Measurements from ENCODE around the gene PAN3.

The PAN3 gene

GRCh38 chr13:28172947-28173346 lies 34.6 kb downstream of the PAN3 start:
- peaks cover 14% of the 10 kb centered on the region for H3K79me2 ChIP-seq (ENCODE audit: control insufficient read depth, insufficient read depth, low read length, unreplicated experiment)

GRCh38 chr13:28173793-28174192 lies 35.4 kb downstream of the PAN3 start:
- Histone ChIP-seq H3K4me1 (ENCODE audit: control insufficient read depth, insufficient read depth, low read length, unreplicated experiment) (no peaks in the 10 kb centered on the region), H2AFZ (ENCODE audit: low read length, unreplicated experiment) (no peak overlapping the region), H3K4me3 (ENCODE audit: low read depth, low read length) (no peak overlapping the region), H3K27me3 (ENCODE audit: insufficient read depth, low read length) (no peaks in the 10 kb centered on the region), H3K79me2 (ENCODE audit: control insufficient read depth, insufficient read depth, low read length, unreplicated experiment) (peaks cover 9% of the 10 kb centered on the region), H3K27ac (ENCODE audit: low read depth, low read length) (no peak overlapping the region), H3K36me3 (ENCODE audit: insufficient read depth, low read length) (peaks cover 7% of the 10 kb centered on the region)

More at GRCh38 chr13:28172947-28173346, 34.6 kb downstream of the PAN3 start:
- no peak overlapping the region for H3K4me3 ChIP-seq (ENCODE audit: low read depth, low read length)
- no peaks in the 10 kb centered on the region for H3K4me1 ChIP-seq (ENCODE audit: control insufficient read depth, insufficient read depth, low read length, unreplicated experiment)
- peaks cover 7% of the 10 kb centered on the region for H3K36me3 ChIP-seq (ENCODE audit: insufficient read depth, low read length)
- no peaks in the 10 kb centered on the region for H3K27me3 ChIP-seq (ENCODE audit: insufficient read depth, low read length)
- H2AFZ ChIP-seq (ENCODE audit: low read length, unreplicated experiment), result no peak overlapping the region
- H3K27ac ChIP-seq (ENCODE audit: low read depth, low read length), result no peak overlapping the region

GRCh38 chr13:28177327-28177726 lies 39.0 kb downstream of the PAN3 start:
- peaks cover 9% of the 10 kb centered on the region for H3K36me3 ChIP-seq (ENCODE audit: insufficient read depth, low read length)

DNA sequence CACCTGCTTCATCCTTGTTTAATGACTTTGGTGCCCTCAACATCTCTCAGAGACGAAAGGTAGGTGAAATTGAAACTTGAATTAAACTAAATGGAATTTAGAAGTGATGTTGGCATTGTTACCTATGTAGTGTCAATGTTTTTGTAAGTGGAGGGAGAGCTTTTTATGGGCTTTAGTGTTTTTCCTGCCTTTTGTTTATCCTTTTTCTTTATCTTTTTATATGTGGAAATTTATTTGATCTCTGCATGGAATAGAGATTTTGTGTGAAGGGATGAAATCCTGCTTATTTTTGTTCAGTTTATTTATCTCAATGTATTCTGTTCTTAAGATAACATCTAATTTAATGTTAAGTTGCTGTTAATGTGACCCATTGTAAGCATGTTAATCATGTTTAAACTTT lies 39.5 kb downstream of the PAN3 start:
- Histone ChIP-seq H3K27ac (ENCODE audit: low read depth, low read length) (no peak overlapping the region), H3K4me3 (ENCODE audit: low read depth, low read length) (no peak overlapping the region), H3K79me2 (ENCODE audit: control insufficient read depth, insufficient read depth, low read length, unreplicated experiment) (no peaks in the 10 kb centered on the region), H3K27me3 (ENCODE audit: insufficient read depth, low read length) (no peaks in the 10 kb centered on the region), H3K4me1 (ENCODE audit: control insufficient read depth, insufficient read depth, low read length, unreplicated experiment) (peaks cover 7% of the 10 kb centered on the region), H3K36me3 (ENCODE audit: insufficient read depth, low read length) (peaks cover 9% of the 10 kb centered on the region), H2AFZ (ENCODE audit: low read length, unreplicated experiment) (no peak overlapping the region)

More at GRCh38 chr13:28177327-28177726, 39.0 kb downstream of the PAN3 start:
- Histone ChIP-seq H3K79me2 (ENCODE audit: control insufficient read depth, insufficient read depth, low read length, unreplicated experiment) (no peaks in the 10 kb centered on the region), H3K4me1 (ENCODE audit: control insufficient read depth, insufficient read depth, low read length, unreplicated experiment) (peaks cover 7% of the 10 kb centered on the region), H3K27ac (ENCODE audit: low read depth, low read length) (no peak overlapping the region), H3K27me3 (ENCODE audit: insufficient read depth, low read length) (no peaks in the 10 kb centered on the region), H3K4me3 (ENCODE audit: low read depth, low read length) (no peak overlapping the region), H2AFZ (ENCODE audit: low read length, unreplicated experiment) (no peak overlapping the region)

DNA sequence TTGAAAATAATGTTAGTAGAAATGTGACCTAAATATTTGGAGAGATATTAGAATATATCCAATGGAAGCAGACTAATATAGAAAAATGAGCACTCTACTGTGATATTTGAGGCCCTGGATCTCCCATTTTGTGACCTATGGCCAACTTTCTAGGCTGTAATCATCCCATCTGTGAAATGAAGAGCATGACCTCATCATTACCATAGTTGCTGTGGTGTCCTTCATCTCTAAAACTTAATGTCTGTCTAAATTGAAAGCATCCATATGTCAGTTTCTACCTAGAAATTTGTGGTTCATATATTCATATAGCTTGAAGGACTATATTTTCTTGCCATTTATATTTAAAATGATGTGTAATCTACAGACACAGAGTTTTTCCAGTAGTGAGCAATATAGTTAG lies 41.6 kb downstream of the PAN3 start:
- no peak overlapping the region for H3K4me3 ChIP-seq (ENCODE audit: low read depth, low read length)
- peaks cover 7% of the 10 kb centered on the region for H3K4me1 ChIP-seq (ENCODE audit: control insufficient read depth, insufficient read depth, low read length, unreplicated experiment)
- peaks cover 9% of the 10 kb centered on the region for H3K36me3 ChIP-seq (ENCODE audit: insufficient read depth, low read length)
- no peak overlapping the region for H2AFZ ChIP-seq (ENCODE audit: low read length, unreplicated experiment)
- H3K79me2 ChIP-seq (ENCODE audit: control insufficient read depth, insufficient read depth, low read length, unreplicated experiment), result peaks cover 8% of the 10 kb centered on the region
- H3K27me3 ChIP-seq (ENCODE audit: insufficient read depth, low read length), result no peaks in the 10 kb centered on the region
- no peak overlapping the region for H3K27ac ChIP-seq (ENCODE audit: low read depth, low read length)

GRCh38 chr13:28181413-28181812 lies 43.1 kb downstream of the PAN3 start:
- no peak overlapping the region for H3K27ac ChIP-seq (ENCODE audit: low read depth, low read length)
- H3K4me3 ChIP-seq (ENCODE audit: low read depth, low read length), result no peak overlapping the region
- no peaks in the 10 kb centered on the region for H3K27me3 ChIP-seq (ENCODE audit: insufficient read depth, low read length)
- peaks cover 8% of the 10 kb centered on the region for H3K79me2 ChIP-seq (ENCODE audit: control insufficient read depth, insufficient read depth, low read length, unreplicated experiment)
- H2AFZ ChIP-seq (ENCODE audit: low read length, unreplicated experiment), result no peak overlapping the region
- H3K4me1 ChIP-seq (ENCODE audit: control insufficient read depth, insufficient read depth, low read length, unreplicated experiment), result peaks cover 7% of the 10 kb centered on the region
- peaks cover 9% of the 10 kb centered on the region for H3K36me3 ChIP-seq (ENCODE audit: insufficient read depth, low read length)

- H3K4me1 ChIP-seq (ENCODE audit: control insufficient read depth, insufficient read depth, low read length, unreplicated experiment), result peaks cover 4% of the 10 kb centered on the region
- no peak overlapping the region for H3K4me3 ChIP-seq (ENCODE audit: low read depth, low read length)
- H3K79me2 ChIP-seq (ENCODE audit: control insufficient read depth, insufficient read depth, low read length, unreplicated experiment), result peaks cover 10% of the 10 kb centered on the region
- no peaks in the 10 kb centered on the region for H3K27me3 ChIP-seq (ENCODE audit: insufficient read depth, low read length)
- no peak overlapping the region for H3K27ac ChIP-seq (ENCODE audit: low read depth, low read length)
- H3K36me3 ChIP-seq (ENCODE audit: insufficient read depth, low read length), result no peaks in the 10 kb centered on the region; the same call in 1 of the 2 replicates
- no peak overlapping the region for H2AFZ ChIP-seq (ENCODE audit: low read length, unreplicated experiment)
Observed at GRCh38 chr13:28185256-28185655, 46.9 kb downstream of the PAN3 start.

GRCh38 chr13:28199089-28199488 lies 60.7 kb downstream of the PAN3 start:
- H3K27ac ChIP-seq (ENCODE audit: low read depth, low read length), result no peak overlapping the region
- no peaks in the 10 kb centered on the region for H3K36me3 ChIP-seq (ENCODE audit: insufficient read depth, low read length)
- H2AFZ ChIP-seq (ENCODE audit: low read length, unreplicated experiment), result no peak overlapping the region
- no peak overlapping the region for H3K4me3 ChIP-seq (ENCODE audit: low read depth, low read length)
- no peaks in the 10 kb centered on the region for H3K27me3 ChIP-seq (ENCODE audit: insufficient read depth, low read length)
- no peaks in the 10 kb centered on the region for H3K79me2 ChIP-seq (ENCODE audit: control insufficient read depth, insufficient read depth, low read length, unreplicated experiment)
- H3K4me1 ChIP-seq (ENCODE audit: control insufficient read depth, insufficient read depth, low read length, unreplicated experiment), result no peaks in the 10 kb centered on the region

DNA sequence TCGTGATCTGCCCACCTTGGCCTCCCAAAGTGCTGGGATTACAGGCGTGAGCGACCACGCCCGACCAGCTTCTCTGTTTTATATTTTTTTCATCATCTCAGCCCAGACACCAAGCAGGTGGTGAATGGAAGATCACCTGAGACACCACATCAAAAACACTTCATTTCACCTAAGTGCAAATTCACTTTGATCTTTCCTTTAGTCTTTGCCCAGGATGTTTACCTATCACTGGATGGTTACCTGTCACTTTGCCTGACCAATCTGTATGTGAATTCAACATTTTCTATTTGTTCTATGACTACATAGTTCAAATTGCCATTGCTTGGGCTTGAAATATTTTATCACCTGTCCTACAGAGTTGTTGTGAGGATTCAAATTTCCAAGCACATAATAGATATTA lies 65.7 kb downstream of the PAN3 start:
- Histone ChIP-seq H3K36me3 (ENCODE audit: insufficient read depth, low read length) (no peaks in the 10 kb centered on the region), H3K79me2 (ENCODE audit: control insufficient read depth, insufficient read depth, low read length, unreplicated experiment) (no peaks in the 10 kb centered on the region), H3K27me3 (ENCODE audit: insufficient read depth, low read length) (no peaks in the 10 kb centered on the region), H3K4me1 (ENCODE audit: control insufficient read depth, insufficient read depth, low read length, unreplicated experiment) (no peaks in the 10 kb centered on the region), H2AFZ (ENCODE audit: low read length, unreplicated experiment) (no peak overlapping the region), H3K4me3 (ENCODE audit: low read depth, low read length) (no peak overlapping the region), H3K27ac (ENCODE audit: low read depth, low read length) (no peak overlapping the region)

DNA sequence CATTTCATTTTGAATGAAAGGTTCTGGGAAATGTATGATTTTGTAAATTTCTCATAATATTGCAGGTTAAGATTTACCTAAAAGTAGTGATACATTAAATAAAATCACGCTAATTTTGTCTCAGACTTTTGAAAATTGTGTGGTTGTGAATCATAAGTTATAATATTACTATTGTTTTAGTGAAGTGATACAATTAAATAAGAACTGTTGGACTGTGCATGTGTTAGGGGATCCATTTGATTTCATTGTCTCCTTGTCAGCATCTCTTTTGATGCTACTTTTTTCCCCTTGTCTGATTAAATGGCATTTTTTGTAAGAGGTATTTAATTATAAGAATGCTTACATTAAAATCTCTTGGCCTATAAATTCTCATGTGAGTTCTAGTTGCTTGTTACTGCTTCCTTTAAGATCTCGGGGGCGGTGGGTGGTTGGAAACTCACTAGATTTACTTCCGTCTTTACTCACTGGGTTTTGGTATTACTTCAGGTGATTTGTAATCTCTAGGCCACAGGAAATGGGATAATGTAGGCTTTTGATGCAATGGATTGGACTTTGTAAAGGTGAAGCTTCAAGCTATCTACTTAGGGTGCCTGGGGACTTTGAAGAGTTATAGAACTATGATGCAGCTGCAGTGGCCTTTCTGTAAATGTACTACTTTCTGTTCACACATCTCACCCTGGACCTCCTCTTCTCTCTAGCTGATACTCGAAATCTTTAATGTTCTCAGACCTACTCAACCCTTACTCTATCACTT lies 66.5 kb downstream of the PAN3 start:
- Histone ChIP-seq H3K79me2 (ENCODE audit: control insufficient read depth, insufficient read depth, low read length, unreplicated experiment) (no peaks in the 10 kb centered on the region), H3K27ac (ENCODE audit: low read depth, low read length) (no peak overlapping the region), H2AFZ (ENCODE audit: low read length, unreplicated experiment) (no peak overlapping the region)

DNA sequence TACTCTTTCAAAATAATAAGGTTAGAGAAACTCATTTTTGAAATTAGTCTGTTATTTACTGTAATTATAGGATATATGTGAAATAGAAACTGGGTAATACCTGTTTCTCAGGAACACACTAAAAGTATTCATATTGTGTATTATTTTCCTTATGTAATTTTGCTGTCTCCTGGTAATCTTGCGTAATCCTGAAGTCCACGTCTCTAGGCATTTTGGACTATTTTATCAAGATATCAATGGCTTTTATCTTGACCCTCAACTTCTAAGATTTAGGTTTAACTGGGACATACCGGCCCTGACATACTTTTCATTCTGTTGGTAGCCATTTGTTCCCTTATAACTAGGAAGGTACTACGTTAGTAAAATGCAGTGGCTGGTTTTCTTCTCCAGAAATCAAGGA lies 80.3 kb downstream of the PAN3 start:
- H3K27ac ChIP-seq (ENCODE audit: low read depth, low read length), result no peak overlapping the region
- no peaks in the 10 kb centered on the region for H3K79me2 ChIP-seq (ENCODE audit: control insufficient read depth, insufficient read depth, low read length, unreplicated experiment)
- H2AFZ ChIP-seq (ENCODE audit: low read length, unreplicated experiment), result no peak overlapping the region
- H3K27me3 ChIP-seq (ENCODE audit: insufficient read depth, low read length), result no peaks in the 10 kb centered on the region
- H3K4me1 ChIP-seq (ENCODE audit: control insufficient read depth, insufficient read depth, low read length, unreplicated experiment), result no peaks in the 10 kb centered on the region
- no peak overlapping the region for H3K4me3 ChIP-seq (ENCODE audit: low read depth, low read length)
- H3K36me3 ChIP-seq (ENCODE audit: insufficient read depth, low read length), result no peaks in the 10 kb centered on the region; the same call in 1 of the 2 replicates

More for the DNA sequence above, 66.5 kb downstream of the PAN3 start:
- Histone ChIP-seq H3K4me1 (ENCODE audit: control insufficient read depth, insufficient read depth, low read length, unreplicated experiment) (no peaks in the 10 kb centered on the region), H3K4me3 (ENCODE audit: low read depth, low read length) (no peak overlapping the region), H3K27me3 (ENCODE audit: insufficient read depth, low read length) (no peaks in the 10 kb centered on the region), H3K36me3 (ENCODE audit: insufficient read depth, low read length) (no peaks in the 10 kb centered on the region)

Measured in ACC112 (cell line).